Smooth muscle cell (in vitro differentiated cells): ENCODE measurements around the gene RALB. TPM values are rescaled to one million over a fixed set of nuclear protein-coding genes. Genes with fewer than 3 reads are reported as not detected.

Source experiments
- DNase-seq: peaks from one replicate; lab custom pipeline; 2025; ENCODE audit not compliant: unreplicated experiment; lab: John Stamatoyannopoulos, UW
- H2AFZ ChIP-seq: fragments of 200-600 bp; sonication (generic); 2 replicates; pipeline ENCODE4 v1.6.0; 2016; ENCODE audit warnings: antibody characterized with exemption, low read depth, mild to moderate bottlenecking
- H3F3A ChIP-seq: fragments of 200-600 bp; sonication (generic); 2 replicates; pipeline ENCODE4 v1.6.0; 2017; ENCODE audit warnings: antibody characterized with exemption, low read depth
- H3K27ac ChIP-seq: fragments of 200-600 bp; sonication (generic); 2 replicates; pipeline ENCODE4 v1.5.1; 2016; ENCODE audit warnings: low read depth, mild to moderate bottlenecking
- H3K27me3 ChIP-seq: fragments of 200-600 bp; sonication (generic); 2 replicates; pipeline ENCODE4 v1.6.1; 2016; ENCODE audit warnings: low read depth, mild to moderate bottlenecking
- H3K36me3 ChIP-seq: fragments of 200-600 bp; sonication (generic); 2 replicates; pipeline ENCODE4 v1.5.1; 2016; ENCODE audit warnings: low read depth
- H3K4me1 ChIP-seq: fragments of 200-600 bp; sonication (generic); 2 replicates; pipeline ENCODE4 v1.5.1; 2016; ENCODE audit warnings: low read depth
- H3K4me2 ChIP-seq: fragments of 200-600 bp; sonication (generic); 2 replicates; pipeline ENCODE4 v1.6.0; 2016; ENCODE audit warnings: mild to moderate bottlenecking
- H3K4me3 ChIP-seq: fragments of 200-600 bp; sonication (generic); 2 replicates; pipeline ENCODE4 v1.5.1; 2016; ENCODE audit warnings: mild to moderate bottlenecking
- H3K79me2 ChIP-seq: fragments of 200-600 bp; sonication (generic); 2 replicates; pipeline ENCODE4 v1.6.0; 2016; ENCODE audit warnings: low read depth, mild to moderate bottlenecking
- H3K9ac ChIP-seq: fragments of 200-600 bp; sonication (generic); 2 replicates; pipeline ENCODE4 v1.6.0; 2016; ENCODE audit warnings: low read depth
- H3K9me3 ChIP-seq: fragments of 200-600 bp; sonication (generic); replicated peaks from 2 replicates; pipeline ENCODE4 v1.5.1; 2016; ENCODE audit warnings: low read depth
- H4K20me1 ChIP-seq: fragments of 200-600 bp; sonication (generic); 2 replicates; pipeline ENCODE4 v1.6.0; 2016; ENCODE audit warnings: low read depth
- WGBS: methylation state at CpG from one replicate; pipeline ENCODE4 v1.1.7; 2016; ENCODE audit warnings: low lambda C conversion rate; 5-methylcytosine and 5-hydroxymethylcytosine counted together
- polyA plus RNA-seq: library from polyadenylated mRNA; unstranded; fragments of >200 nt; fragmentation: Nextera tagmentation; extraction: Ambion mirVana; gene quantifications from 2 replicates; pipeline ENCODE4 v1.2.1, GENCODE V29; 2016
- total RNA-seq: library from RNA; depleted of rRNA; stranded (reverse); fragments of >200 nt; gene quantifications from 2 replicates; pipeline ENCODE4 v1.2.3, GENCODE V29; 2014
- TF ChIP-seq, protein P1 (sequence below): fragments of 200-600 bp; sonication (generic); IDR thresholded peaks from 2 replicates; pipeline ENCODE4 v1.5.1; 2017; ENCODE audit warnings: borderline replicate concordance, mild to moderate bottlenecking, antibody characterized with exemption; ENCODE audit not compliant: insufficient read depth, poor library complexity, severe bottlenecking

RALB gene
- total and polyA plus RNA-seq, 2 experiments from 2014 or later = 69.9 to 73.4 TPM

DNA sequence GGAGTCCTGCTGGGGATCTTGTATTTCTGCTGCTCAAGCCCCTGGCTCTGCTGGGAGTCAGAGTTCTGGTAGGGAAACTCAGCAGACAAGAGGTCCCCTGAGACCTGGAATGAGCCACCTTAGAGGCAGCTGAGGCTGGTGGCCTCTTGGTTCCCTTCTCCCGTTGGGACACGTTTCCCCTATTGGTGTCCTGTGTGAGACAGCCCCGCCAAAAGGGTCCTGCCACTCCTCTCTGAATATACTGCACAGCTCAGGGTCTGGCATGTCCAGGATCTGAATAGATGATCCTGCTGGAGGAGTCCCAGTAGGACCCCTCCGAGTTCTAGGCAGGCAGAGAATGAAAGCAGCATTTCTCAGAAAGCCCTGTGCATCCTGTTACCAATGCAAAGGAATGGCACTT, 2.0 kb upstream of the RALB start:
- peaks cover 21% of the 10 kb centered on the region for H3K79me2 ChIP-seq
- no peak overlapping the region for H2AFZ ChIP-seq
- H4K20me1 ChIP-seq = peaks cover 21% of the 10 kb centered on the region
- no peak for DNase-seq
- H3K4me3 ChIP-seq = no peak overlapping the region
- 83% methylated on average over 4 of the region's 4 CpGs for WGBS
- no peaks in the 10 kb centered on the region for H3K9me3 ChIP-seq
- TF ChIP-seq, protein P1, sequence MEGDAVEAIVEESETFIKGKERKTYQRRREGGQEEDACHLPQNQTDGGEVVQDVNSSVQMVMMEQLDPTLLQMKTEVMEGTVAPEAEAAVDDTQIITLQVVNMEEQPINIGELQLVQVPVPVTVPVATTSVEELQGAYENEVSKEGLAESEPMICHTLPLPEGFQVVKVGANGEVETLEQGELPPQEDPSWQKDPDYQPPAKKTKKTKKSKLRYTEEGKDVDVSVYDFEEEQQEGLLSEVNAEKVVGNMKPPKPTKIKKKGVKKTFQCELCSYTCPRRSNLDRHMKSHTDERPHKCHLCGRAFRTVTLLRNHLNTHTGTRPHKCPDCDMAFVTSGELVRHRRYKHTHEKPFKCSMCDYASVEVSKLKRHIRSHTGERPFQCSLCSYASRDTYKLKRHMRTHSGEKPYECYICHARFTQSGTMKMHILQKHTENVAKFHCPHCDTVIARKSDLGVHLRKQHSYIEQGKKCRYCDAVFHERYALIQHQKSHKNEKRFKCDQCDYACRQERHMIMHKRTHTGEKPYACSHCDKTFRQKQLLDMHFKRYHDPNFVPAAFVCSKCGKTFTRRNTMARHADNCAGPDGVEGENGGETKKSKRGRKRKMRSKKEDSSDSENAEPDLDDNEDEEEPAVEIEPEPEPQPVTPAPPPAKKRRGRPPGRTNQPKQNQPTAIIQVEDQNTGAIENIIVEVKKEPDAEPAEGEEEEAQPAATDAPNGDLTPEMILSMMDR = no peak
- H3K9ac ChIP-seq = no peak overlapping the region
- peaks cover 23% of the 10 kb centered on the region for H3K4me1 ChIP-seq
- H3K27ac ChIP-seq = no peak overlapping the region
- no peaks in the 10 kb centered on the region for H3F3A ChIP-seq
- H3K4me2 ChIP-seq = no peak overlapping the region
- no peaks in the 10 kb centered on the region for H3K27me3 ChIP-seq
- no peaks in the 10 kb centered on the region for H3K36me3 ChIP-seq

DNA sequence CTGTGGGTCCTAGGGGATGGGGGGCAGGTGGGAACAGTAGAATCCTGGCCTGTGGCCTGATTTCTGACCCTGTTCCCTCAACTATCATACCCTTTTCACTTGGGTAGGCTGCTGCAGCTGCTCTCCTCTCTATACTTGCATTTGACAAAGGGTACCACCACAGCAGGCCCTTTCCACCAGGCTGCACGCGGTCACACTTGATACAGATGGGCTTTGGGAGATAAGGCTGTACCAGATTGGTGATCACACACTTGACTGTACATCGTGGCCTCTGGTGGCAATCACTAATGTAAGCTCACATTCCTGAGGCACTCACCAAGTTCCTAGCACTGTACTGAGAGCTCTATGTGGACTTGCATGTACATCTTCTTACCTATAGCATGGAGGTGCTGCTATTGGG, 1.6 kb upstream of the RALB start:
- Histone ChIP-seq H3K4me1 (peaks cover 19% of the 10 kb centered on the region), H3K4me2 (no peak overlapping the region), H4K20me1 (peaks cover 23% of the 10 kb centered on the region), H3K9ac (no peak overlapping the region), H2AFZ (no peak overlapping the region), H3K9me3 (no peaks in the 10 kb centered on the region), H3K27me3 (no peaks in the 10 kb centered on the region), H3K27ac (no peak overlapping the region), H3K4me3 (no peak overlapping the region), H3F3A (no peaks in the 10 kb centered on the region), H3K36me3 (no peaks in the 10 kb centered on the region), H3K79me2 (peaks cover 25% of the 10 kb centered on the region)
- TF ChIP-seq, protein P1 = no peak
- 79% methylated on average over 3 of the region's 3 CpGs for WGBS
- no peak for DNase-seq

DNA sequence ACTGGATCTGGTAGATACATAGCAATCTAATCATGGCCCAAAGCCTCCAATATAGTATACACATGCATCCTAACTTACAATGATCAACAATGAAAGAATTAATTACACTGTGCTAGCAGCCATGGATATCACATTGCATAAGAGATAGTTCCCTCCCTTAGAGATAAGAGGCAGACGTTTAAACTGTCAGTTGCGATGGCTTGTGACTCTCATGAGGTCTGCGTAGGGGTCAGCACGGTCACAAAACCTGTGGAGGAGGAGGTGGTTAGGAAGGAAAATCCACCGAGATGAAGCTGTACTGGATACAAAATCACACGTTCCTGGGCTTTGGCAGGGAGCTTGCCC, 800 bp upstream of the RALB start:
- no peaks in the 10 kb centered on the region for H3K9me3 ChIP-seq
- no peak overlapping the region for H3K9ac ChIP-seq
- H4K20me1 ChIP-seq = peaks cover 26% of the 10 kb centered on the region
- H3K4me1 ChIP-seq = peaks cover 16% of the 10 kb centered on the region
- H2AFZ ChIP-seq = peak overlapping the region; percentile 89
- 4% methylated on average over 6 of the region's 6 CpGs for WGBS
- H3K36me3 ChIP-seq = no peaks in the 10 kb centered on the region
- H3K4me2 ChIP-seq = peak overlapping the region; percentile 88
- H3K79me2 ChIP-seq = peaks cover 30% of the 10 kb centered on the region
- no peak for DNase-seq
- H3K27ac ChIP-seq = no peak overlapping the region
- TF ChIP-seq, protein P1 = no peak
- no peaks in the 10 kb centered on the region for H3K27me3 ChIP-seq
- H3K4me3 ChIP-seq = peak overlapping the region; percentile 68
- H3F3A ChIP-seq = no peaks in the 10 kb centered on the region
